ENCODE measurements around the gene CACNB3. TPM values are rescaled to one million over a fixed set of nuclear protein-coding genes. Genes with fewer than 3 reads are reported as not detected.

Gene CACNB3
- total and polyA plus RNA-seq, 4 donors: 8.3 to 33.1 (median 11.1) TPM

DNA sequence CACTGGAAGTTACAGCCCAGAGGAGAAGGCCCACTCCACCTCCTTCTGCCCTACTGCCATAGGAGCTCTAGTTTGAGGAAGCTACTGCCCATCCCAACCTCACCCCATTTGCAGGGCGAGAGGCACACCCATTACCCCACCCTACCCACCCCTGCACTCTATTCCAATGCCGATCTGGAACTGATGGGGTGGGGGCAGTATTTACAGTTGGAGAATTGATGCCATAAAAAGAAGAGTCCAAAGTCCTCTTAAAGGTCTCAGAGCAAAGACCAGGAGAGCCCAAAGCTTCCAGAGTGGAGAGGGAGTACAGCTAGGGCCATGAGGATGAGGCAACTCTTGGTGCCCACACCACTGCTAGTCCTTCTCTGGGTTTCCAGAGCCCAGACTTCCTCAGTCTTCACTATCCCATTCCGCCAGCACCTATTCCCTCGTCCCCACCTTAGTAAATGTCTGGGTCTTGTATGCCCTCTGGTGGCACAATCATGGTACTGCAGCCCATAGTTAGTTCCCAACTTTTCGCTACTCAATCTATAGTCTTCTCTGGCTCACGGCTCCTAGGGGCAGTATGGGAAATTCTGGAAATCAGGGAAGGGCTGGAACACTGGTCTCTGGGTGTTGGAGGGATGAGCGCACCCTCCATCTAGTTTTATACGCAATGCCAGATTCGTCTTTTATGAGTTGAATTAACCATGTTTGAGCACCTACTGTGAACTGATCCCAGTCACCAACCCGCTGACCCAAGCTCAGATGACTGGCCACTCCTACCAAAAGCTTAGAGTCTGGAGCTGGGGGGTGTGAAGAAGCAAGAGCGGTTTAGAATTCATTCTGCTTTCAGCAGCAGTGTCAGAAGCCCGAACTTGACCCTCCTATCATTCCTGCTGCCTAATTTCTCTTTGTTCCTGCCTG, 22.5 kb upstream of the CACNB3 start:
- no peak overlapping the region for H3K4me3 ChIP-seq
- ATAC-seq (ENCODE audit: insufficient read depth, low FRiP score) (peak; percentile 90), DNase-seq (peak; percentile 68 to 86 (median 80))
- TF ChIP-seq, protein P1, sequence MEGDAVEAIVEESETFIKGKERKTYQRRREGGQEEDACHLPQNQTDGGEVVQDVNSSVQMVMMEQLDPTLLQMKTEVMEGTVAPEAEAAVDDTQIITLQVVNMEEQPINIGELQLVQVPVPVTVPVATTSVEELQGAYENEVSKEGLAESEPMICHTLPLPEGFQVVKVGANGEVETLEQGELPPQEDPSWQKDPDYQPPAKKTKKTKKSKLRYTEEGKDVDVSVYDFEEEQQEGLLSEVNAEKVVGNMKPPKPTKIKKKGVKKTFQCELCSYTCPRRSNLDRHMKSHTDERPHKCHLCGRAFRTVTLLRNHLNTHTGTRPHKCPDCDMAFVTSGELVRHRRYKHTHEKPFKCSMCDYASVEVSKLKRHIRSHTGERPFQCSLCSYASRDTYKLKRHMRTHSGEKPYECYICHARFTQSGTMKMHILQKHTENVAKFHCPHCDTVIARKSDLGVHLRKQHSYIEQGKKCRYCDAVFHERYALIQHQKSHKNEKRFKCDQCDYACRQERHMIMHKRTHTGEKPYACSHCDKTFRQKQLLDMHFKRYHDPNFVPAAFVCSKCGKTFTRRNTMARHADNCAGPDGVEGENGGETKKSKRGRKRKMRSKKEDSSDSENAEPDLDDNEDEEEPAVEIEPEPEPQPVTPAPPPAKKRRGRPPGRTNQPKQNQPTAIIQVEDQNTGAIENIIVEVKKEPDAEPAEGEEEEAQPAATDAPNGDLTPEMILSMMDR (IDR thresholded peaks at IDR 0.05; ENCODE audit: control extremely low read depth, extremely low read depth): peak; percentile 99
- no peaks in the 10 kb centered on the region for H3K36me3 ChIP-seq (ENCODE audit: control insufficient read depth in 4 of 4, insufficient read depth in 4 of 4, low read length in 4 of 4)
- H3K4me1 ChIP-seq (ENCODE audit: control insufficient read depth in 5 of 5, insufficient read depth in 5 of 5, low read length in 5 of 5): no peaks in the 10 kb centered on the region
- no peak overlapping the region for H3K9ac ChIP-seq (ENCODE audit: insufficient read depth in 1 of 2, low read length in 2 of 2)
- no peak overlapping the region for H3K27ac ChIP-seq (ENCODE audit: low read depth in 1 of 2, low read length in 1 of 2)
- no peaks in the 10 kb centered on the region for H3K27me3 ChIP-seq (ENCODE audit: control insufficient read depth in 3 of 3, insufficient read depth in 3 of 3, low read length in 2 of 3)
- H3K9me3 ChIP-seq (ENCODE audit: control insufficient read depth in 4 of 4, insufficient read depth in 3 of 4, low read length in 3 of 4): no peaks in the 10 kb centered on the region
- WGBS, 2 donors: 23 to 24% methylated on average over 12 of the region's 12 CpGs

DNA sequence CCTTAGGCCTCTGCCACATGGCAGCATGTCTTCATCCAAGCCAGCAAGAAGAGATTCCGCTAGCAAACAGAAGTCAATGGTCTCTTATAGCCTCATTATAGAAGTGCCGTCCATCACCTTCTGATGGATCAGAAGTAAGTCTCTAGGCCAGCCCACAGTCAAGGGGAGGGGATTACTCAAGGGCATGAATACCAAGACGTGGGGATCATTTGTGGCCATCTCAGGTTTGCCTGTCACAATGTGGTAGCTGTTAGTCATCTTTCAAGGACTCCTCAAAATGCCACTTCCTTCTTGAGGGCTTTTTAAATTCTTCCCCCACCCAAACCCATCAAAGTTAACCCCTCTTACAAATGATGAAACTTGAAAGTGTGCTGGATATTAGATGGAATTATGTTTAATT, 21.3 kb upstream of the CACNB3 start:
- no peak for ATAC-seq (ENCODE audit: insufficient read depth, low FRiP score)
- no peak for DNase-seq
- 53 to 58% methylated on average over 3 of the region's 3 CpGs for WGBS, 2 donors

DNA sequence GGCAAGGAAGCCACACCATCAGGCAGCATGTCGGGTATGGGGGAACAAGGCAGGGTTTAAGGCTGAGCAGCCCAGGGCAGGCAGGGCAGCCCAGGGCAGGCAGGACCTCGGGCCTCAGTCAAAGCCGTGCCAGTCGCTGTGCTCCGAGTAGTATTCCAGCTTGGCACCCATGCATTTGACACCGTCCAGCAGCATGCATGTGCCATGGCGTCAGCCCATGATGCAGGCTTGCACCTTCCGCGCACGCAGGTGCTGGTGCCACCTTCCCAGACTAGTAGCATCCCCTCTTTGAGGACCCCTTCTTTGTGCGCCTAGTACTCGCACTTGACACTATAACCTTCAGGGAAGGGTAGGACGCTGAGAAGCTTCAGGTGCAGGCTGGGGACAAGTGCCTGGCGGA, 17.8 kb upstream of the CACNB3 start:
- DNase-seq: no peak
- Histone ChIP-seq H3K4me1 (ENCODE audit: control insufficient read depth in 5 of 5, insufficient read depth in 5 of 5, low read length in 5 of 5) (no peaks in the 10 kb centered on the region), H3K27me3 (ENCODE audit: control insufficient read depth in 3 of 3, insufficient read depth in 3 of 3, low read length in 2 of 3) (no peaks in the 10 kb centered on the region), H3K9me3 (ENCODE audit: control insufficient read depth in 4 of 4, insufficient read depth in 3 of 4, low read length in 3 of 4) (no peaks in the 10 kb centered on the region), H3K9ac (ENCODE audit: insufficient read depth in 1 of 2, low read length in 2 of 2) (no peak overlapping the region), H3K36me3 (ENCODE audit: control insufficient read depth in 4 of 4, insufficient read depth in 4 of 4, low read length in 4 of 4) (no peaks in the 10 kb centered on the region), H3K4me3 (no peak overlapping the region), H3K27ac (ENCODE audit: low read depth in 1 of 2, low read length in 1 of 2) (no peak overlapping the region)
- WGBS, 2 donors: 86 to 90% methylated on average over 14 of the region's 14 CpGs
- TF ChIP-seq, protein P1 (IDR thresholded peaks at IDR 0.05; ENCODE audit: control extremely low read depth, extremely low read depth): no peak
- ATAC-seq (ENCODE audit: insufficient read depth, low FRiP score): no peak

More for the DNA sequence above, 21.3 kb upstream of the CACNB3 start:
- TF ChIP-seq, protein P1 (IDR thresholded peaks at IDR 0.05; ENCODE audit: control extremely low read depth, extremely low read depth): no peak
- Histone ChIP-seq H3K9ac (ENCODE audit: insufficient read depth in 1 of 2, low read length in 2 of 2) (no peak overlapping the region), H3K36me3 (ENCODE audit: control insufficient read depth in 4 of 4, insufficient read depth in 4 of 4, low read length in 4 of 4) (no peaks in the 10 kb centered on the region), H3K27me3 (ENCODE audit: control insufficient read depth in 3 of 3, insufficient read depth in 3 of 3, low read length in 2 of 3) (no peaks in the 10 kb centered on the region), H3K27ac (ENCODE audit: low read depth in 1 of 2, low read length in 1 of 2) (no peak overlapping the region), H3K4me1 (ENCODE audit: control insufficient read depth in 5 of 5, insufficient read depth in 5 of 5, low read length in 5 of 5) (no peaks in the 10 kb centered on the region), H3K9me3 (ENCODE audit: control insufficient read depth in 4 of 4, insufficient read depth in 3 of 4, low read length in 3 of 4) (no peaks in the 10 kb centered on the region), H3K4me3 (no peak overlapping the region)

All from lung (tissue), 12 donors.